Tongue (tissue), 2 donors: ENCODE results near the gene KCNA10. TPM values are rescaled to one million over a fixed set of nuclear protein-coding genes. Genes with fewer than 3 reads are reported as not detected.

Source experiments
- DNase-seq: peaks from one replicate; pipeline ENCODE4 v3.0.0-alpha.2; 2015
- total RNA-seq: library from RNA; depleted of rRNA; stranded (reverse); fragments of >200 nt; gene quantifications from one replicate; pipeline ENCODE4 v1.2.3, GENCODE V29; 2014

The KCNA10 gene
- total RNA-seq, result not detected

GRCh38 chr1:110519125-110519810, at the start of gene KCNA10:
KCNA10 (minus strand) TSS chr1:110519175; CDS start chr1:110518787, 388 bp downstream.
- no peak for DNase-seq

DNA sequence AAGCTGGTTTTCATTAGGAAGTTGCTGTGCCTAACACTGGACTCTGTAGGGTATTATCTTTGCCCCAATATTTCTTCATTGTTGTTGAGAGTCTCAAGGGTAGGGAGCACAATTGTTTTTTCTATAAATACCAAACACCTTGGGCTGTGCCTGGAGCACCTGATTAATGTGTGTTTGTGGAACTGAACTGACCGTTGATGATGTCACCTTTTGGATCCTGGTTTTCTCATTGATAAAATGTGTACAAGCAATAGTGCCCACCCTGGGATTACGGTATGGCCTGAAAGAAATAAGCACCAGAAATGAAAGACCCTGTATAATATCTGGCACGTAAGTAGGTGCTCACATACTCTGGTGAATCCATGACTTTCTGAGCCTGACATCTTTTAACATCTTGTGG, 47.9 kb upstream of the KCNA10 start:
- no peak for DNase-seq

GRCh38 chr1:110565565-110565964, 46.6 kb upstream of the KCNA10 start:
- DNase-seq, result peak; percentile 25

- DNase-seq, result no peak
Observed at GRCh38 chr1:110563089-110563488, 44.1 kb upstream of the KCNA10 start.

DNA sequence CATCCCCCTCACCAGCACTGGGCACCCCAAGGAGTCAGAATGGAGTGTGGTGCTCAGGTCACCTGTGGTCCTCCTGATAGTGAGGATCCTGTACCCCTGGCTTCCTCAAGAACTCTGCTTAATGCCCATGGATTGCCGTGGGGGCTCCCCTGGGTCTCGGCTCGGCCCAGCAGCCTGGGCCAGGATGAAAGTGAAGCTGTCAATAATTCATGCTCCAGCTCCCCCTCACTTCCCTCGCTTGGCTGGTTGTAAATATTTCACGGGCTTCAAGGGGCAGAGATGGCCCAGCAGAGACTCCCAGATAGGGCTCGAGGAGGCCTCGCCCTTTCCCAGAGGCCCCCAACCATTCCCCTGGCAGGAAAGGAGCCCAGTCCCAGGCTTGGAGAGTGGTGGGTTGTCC, 42.6 kb upstream of the KCNA10 start:
- no peak for DNase-seq

- DNase-seq, result no peak
Observed at GRCh38 chr1:110559157-110559556, 40.2 kb upstream of the KCNA10 start.

GRCh38 chr1:110557481-110557880, 38.5 kb upstream of the KCNA10 start:
- no peak for DNase-seq

- DNase-seq, result no peak
Observed at GRCh38 chr1:110556471-110556807, 37.5 kb upstream of the KCNA10 start.

DNA sequence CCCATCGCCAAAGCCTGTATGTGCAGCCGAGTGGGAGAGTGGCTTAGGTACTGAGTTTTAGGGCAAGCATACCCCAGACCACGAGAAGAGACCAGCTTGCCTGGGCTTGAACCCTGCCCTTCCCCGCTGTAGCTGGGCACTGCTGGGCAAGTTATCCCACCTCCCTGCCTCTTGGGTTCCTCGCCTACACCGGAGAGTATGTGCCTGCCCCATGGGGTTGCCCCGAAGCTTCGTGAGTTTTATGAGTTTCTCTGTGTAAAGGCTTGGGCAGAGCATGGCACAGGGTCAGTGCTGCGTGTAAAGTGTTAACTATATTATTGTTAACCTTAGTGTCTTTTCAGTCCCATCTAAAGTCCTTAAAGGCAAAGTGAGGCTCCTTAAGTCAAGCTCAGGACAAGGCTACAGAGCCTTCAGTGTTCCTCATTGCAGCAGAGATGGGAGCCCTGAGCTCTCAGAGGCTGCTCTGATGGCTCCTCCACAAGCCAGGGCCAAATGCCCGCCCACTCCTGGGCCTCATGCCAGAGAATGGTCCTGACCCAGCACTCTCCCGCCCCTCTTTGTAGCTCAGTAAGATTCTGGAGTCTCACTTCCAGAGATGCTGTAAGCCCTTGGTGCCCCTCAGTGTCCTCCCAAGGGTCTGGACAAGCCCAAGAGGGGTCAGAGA, 37.0 kb upstream of the KCNA10 start:
- peak; percentile 74 for DNase-seq

DNA sequence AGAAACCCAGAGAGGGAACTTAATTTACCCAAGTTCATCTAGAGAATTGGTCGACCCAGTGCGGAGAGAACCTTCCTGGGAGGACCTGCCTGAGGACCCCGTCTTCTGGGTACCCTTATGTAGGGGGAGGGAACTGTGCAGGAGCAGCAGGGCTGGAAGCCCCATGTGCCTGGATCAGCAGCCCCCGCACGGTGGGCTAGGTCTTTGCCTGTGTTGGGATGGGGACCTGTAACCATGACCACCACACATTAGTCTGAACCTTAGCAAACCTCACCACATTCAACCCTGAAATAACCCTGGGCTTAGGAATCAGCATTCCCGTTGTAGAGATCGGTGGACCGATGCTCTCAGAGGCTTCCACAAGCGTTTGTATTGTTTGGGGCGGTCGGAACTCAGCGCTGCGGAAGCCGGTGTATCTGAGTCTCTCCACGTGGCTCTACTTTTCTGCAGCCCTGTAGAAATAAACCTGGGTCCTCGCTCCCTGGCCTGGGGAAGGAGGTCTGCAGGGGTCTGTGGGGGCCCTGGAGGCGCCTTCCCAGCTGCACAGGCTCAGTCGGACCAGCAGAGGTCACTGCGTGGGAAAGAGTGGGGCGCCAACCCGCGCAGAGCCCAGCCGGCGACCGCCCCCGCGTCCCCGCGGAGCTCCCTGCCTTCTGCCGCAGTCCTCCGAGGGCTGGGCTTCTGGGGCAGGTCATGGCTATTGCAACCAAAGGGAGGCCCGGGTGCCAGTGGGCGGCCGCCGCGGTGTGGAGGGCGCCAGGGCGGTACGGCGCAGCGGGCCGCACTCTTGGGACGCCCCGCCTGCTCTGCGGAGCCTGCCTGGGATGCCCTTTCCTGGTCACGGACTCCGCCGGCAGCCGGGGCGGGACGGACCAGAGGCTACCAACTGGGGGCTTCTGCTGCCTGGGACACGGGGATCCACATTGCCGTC, 36.2 kb upstream of the KCNA10 start:
- DNase-seq, result peak; percentile 54

- no peak for DNase-seq
Observed at GRCh38 chr1:110551278-110551809, 32.4 kb upstream of the KCNA10 start.

DNA sequence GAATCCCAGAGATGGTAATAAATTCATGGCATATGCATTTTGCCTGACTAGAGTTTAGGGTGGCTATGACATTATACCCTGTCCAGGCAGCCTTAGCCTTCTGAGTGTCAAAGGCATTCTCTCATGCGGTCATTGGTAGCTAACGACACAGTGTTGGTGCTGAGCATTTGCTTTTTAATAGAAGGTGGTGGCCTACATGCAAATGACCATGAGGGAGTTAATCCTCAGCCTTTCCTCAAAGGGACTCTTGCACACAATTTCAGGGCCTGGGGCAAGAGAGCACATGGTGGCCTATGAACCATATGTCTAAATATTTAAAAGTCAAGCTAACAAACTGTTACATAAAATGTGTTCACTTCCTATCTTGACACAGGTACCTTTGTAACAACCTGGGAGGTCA, 30.9 kb upstream of the KCNA10 start:
- no peak for DNase-seq

GRCh38 chr1:110548381-110548780, 29.4 kb upstream of the KCNA10 start:
- DNase-seq, result no peak

GRCh38 chr1:110547017-110547416, 28.0 kb upstream of the KCNA10 start:
- no peak for DNase-seq

DNA sequence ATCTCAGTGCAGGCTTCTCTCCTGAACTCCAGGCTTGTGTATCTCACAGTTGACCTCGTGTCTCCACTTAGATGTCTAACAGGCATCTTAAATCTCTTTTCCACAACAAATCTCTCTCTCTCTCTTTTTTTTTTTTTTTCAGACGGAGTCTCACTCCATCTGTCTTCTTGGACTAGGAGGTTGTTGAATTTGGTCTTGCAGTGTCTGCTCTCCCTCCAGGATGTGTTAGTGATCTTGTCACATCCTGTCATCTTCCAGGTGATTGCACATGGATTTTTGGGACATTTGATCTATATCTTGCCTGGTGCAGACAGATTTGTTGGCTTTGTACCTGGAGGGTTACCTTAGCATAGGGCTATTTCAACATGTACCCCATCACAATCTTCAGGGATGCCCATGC, 26.5 kb upstream of the KCNA10 start:
- no peak for DNase-seq

- DNase-seq, result no peak
Observed at GRCh38 chr1:110544753-110545152, 25.8 kb upstream of the KCNA10 start.

GRCh38 chr1:110542725-110543124, 23.8 kb upstream of the KCNA10 start:
- peak; percentile 65 for DNase-seq

DNA sequence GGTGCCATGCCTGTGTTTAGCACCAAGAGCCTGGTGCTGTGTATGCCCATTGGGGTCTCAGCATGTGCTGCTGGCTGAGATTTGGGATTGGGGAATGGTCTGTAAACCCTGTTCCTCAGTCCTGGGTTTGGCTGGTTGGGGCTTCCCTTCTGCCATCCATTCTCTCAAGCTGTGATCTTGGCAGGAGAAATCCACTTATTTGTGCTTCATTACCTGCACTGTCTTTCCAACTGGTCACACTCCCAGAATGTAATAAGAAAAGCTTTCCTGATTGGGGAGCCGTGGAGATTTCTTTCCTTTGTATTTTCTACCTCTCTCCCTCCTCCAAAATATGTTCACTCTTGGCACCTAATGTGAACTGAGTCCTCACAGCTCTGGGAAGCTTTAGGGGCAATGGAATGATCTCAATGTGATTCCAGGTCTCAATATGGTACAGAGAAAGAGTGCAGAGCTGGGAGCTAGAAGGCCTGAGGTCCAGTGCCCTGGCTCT, 23.0 kb upstream of the KCNA10 start:
- DNase-seq, result no peak

DNA sequence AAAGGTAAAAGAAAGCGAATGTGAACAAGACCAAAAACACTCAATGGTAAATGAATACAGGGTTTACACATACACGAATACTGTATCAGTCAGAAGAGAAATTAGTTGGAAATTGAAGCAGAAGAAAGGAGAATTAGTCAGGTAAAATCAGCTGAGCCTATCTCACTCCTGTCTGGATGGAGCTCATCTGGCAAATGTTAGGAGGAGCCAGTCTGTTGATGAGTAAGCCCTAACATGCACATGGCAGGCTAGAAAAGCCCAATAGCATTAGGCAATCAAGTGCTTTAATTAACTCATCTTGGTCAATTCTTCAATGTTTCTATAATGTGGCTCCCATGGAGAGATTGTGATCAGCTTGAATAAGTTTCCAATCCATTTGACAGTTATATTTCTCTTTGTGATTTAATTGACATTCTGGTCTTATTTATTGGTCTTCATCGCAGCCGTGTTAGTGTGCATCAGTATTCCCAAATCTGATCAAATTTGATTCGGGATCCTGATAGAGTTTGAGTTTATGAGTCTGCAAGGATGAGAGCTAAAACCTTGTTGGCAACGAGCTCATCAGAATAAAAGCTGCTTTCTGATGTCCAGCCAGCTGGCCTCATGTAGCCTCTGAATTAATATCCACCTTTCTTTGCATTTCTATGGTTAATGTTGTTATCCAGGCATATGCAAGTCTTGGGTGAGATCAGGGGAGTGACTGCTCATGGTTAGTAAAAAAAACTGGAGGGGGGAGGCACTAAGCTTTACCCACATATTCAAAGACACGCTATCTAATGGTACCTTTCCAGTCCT, 22.1 kb upstream of the KCNA10 start:
- DNase-seq, result no peak

DNA sequence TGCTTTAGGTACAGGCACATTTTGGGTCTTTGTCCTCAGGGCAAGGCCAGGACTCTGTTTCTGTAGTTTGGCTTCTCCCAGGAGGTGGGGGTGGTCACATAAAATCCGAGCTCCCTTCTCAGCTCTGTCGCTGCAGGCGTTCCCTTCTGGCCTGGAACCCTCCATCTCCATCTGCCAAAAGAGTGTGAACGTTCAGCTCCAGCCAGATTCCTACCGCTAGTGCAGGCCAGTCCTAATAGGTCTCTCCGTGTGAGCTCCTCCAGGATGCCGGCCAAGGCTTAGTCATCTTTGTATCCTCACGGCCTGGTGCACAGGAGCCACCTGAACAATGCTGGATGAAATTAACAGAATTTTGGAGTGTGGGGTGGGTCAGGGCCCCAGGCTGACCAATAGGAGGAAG, 19.9 kb upstream of the KCNA10 start:
- peak; percentile 2 for DNase-seq

DNA sequence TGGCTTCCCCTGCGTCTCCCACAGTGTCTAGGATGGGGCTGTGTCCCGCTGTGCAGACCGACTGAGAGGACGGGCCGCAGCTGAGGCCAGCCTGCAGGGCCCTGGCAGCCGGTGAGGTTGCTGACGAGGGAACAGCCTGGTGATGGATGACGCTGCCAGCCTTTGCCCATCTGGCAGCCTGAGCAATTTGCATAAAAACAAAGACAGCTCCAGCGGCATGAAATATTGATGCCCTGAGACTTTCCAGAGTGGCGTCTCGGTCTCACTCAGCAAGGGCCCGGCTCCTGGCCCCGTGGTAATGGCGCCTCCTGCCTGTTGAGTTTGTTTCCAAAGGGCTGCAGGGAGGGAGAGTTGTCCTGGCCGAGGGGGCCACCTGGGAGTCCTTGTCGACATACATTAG, 19.1 kb upstream of the KCNA10 start:
- no peak for DNase-seq

DNA sequence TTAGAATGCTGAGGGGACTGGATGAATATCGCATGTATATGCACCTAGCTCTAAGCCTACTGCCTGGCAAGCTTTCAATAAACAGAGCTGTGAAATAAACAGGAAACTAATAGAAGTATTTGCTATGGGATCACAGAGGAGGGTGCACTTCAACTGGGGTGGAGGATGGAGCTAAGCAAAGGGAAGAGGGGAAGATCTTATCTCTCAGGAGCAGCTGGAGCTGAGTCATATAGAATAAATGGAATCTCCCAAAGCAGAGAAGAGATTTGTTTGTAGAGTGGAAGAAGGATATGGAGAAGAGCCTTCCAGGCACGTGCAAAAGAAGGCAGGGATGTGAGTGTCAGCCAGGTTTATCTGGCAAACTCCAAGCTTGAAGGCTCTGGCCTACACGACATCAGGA, 17.0 kb upstream of the KCNA10 start:
- DNase-seq, result no peak
